ENCODE measurements around the gene PDE6A. TPM values are rescaled to one million over a fixed set of nuclear protein-coding genes. Genes with fewer than 3 reads are reported as not detected.
"Not testable (repeated sequence)": the region's sequence is repeated elsewhere in the genome, so short reads cannot be mapped to it uniquely, and the experiment has no call there.

Gene PDE6A
- total RNA-seq, 2 experiments from 2014 or later, result not detected

- no peaks in the 10 kb centered on the region for H3K9me3 Mint-ChIP-seq
- peaks cover 5% of the 10 kb centered on the region for H3K27me3 Mint-ChIP-seq
- ChIA-PET POLR2A (no interaction called here), CTCF (no interaction called here)
- no peak overlapping the region for H3K27ac Mint-ChIP-seq
- no peaks in the 10 kb centered on the region for H3K36me3 Mint-ChIP-seq (ENCODE audit: low read depth)
- DNase-seq, result no peak
- H3K4me3 Mint-ChIP-seq, result no peak overlapping the region
- peaks cover 1% of the 10 kb centered on the region for H3K4me1 Mint-ChIP-seq
These were observed 50.4 kb downstream of the PDE6A start for GRCh38 chr5:149894237-149894636.

GRCh38 chr5:149893403-149893931 lies 51.1 kb downstream of the PDE6A start:
- ChIA-PET POLR2A (no interaction called here), CTCF (no interaction called here)
- H3K9me3 Mint-ChIP-seq, result no peaks in the 10 kb centered on the region
- H3K27me3 Mint-ChIP-seq, result peaks cover 3% of the 10 kb centered on the region
- no peak overlapping the region for H3K27ac Mint-ChIP-seq
- DNase-seq, result no peak
- peaks cover 1% of the 10 kb centered on the region for H3K4me1 Mint-ChIP-seq
- no peaks in the 10 kb centered on the region for H3K36me3 Mint-ChIP-seq (ENCODE audit: low read depth)
- no peak overlapping the region for H3K4me3 Mint-ChIP-seq

- DNase-seq, result no peak
- H3K27me3 Mint-ChIP-seq, result peaks cover 1% of the 10 kb centered on the region
- no peaks in the 10 kb centered on the region for H3K36me3 Mint-ChIP-seq (ENCODE audit: low read depth)
- no peak overlapping the region for H3K27ac Mint-ChIP-seq
- H3K4me1 Mint-ChIP-seq, result peaks cover 1% of the 10 kb centered on the region
- H3K4me3 Mint-ChIP-seq, result no peak overlapping the region
- ChIA-PET POLR2A (no interaction called here), CTCF (no interaction called here)
- H3K9me3 Mint-ChIP-seq, result no peaks in the 10 kb centered on the region
These were observed 52.0 kb downstream of the PDE6A start for GRCh38 chr5:149892594-149892993.

GRCh38 chr5:149888280-149888679 lies 56.3 kb downstream of the PDE6A start:
- no peak overlapping the region for H3K27ac Mint-ChIP-seq
- H3K4me1 Mint-ChIP-seq, result no peaks in the 10 kb centered on the region
- POLR2A ChIA-PET, result no interaction called here
- H3K4me3 Mint-ChIP-seq, result no peak overlapping the region
- no peaks in the 10 kb centered on the region for H3K27me3 Mint-ChIP-seq
- DNase-seq, result no peak
- CTCF ChIA-PET, result no interaction called here
- no peaks in the 10 kb centered on the region for H3K36me3 Mint-ChIP-seq (ENCODE audit: low read depth)
- no peaks in the 10 kb centered on the region for H3K9me3 Mint-ChIP-seq

- Mint-ChIP-seq H3K4me1 (no peaks in the 10 kb centered on the region), H3K27me3 (no peaks in the 10 kb centered on the region), H3K27ac (no peak overlapping the region), H3K36me3 (ENCODE audit: low read depth) (no peaks in the 10 kb centered on the region), H3K9me3 (no peaks in the 10 kb centered on the region), H3K4me3 (no peak overlapping the region)
- ChIA-PET CTCF (no interaction called here), POLR2A (no interaction called here)
- no peak for DNase-seq
These were observed 56.9 kb downstream of the PDE6A start for GRCh38 chr5:149887622-149888183.

- Mint-ChIP-seq H3K27me3 (no peaks in the 10 kb centered on the region), H3K9me3 (no peaks in the 10 kb centered on the region), H3K27ac (no peak overlapping the region), H3K4me1 (no peaks in the 10 kb centered on the region), H3K36me3 (ENCODE audit: low read depth) (no peaks in the 10 kb centered on the region), H3K4me3 (no peak overlapping the region)
- ChIA-PET CTCF (no interaction called here), POLR2A (no interaction called here)
- DNase-seq, result no peak
These were observed 57.7 kb downstream of the PDE6A start for GRCh38 chr5:149886692-149887470.

GRCh38 chr5:149886060-149886459 lies 58.5 kb downstream of the PDE6A start:
- H3K4me1 Mint-ChIP-seq, result no peaks in the 10 kb centered on the region
- no peak overlapping the region for H3K4me3 Mint-ChIP-seq
- no peak for DNase-seq
- H3K9me3 Mint-ChIP-seq, result no peaks in the 10 kb centered on the region
- CTCF ChIA-PET, result interaction anchor here (1.0 kb wide), 1 partner anchor 11 kb away, joined by 3 read pairs; no protein-coding TSS in a partner anchor
- POLR2A ChIA-PET, result no interaction called here
- H3K36me3 Mint-ChIP-seq (ENCODE audit: low read depth), result no peaks in the 10 kb centered on the region
- no peaks in the 10 kb centered on the region for H3K27me3 Mint-ChIP-seq
- H3K27ac Mint-ChIP-seq, result no peak overlapping the region

GRCh38 chr5:149885513-149885912 lies 59.1 kb downstream of the PDE6A start:
- H3K27ac Mint-ChIP-seq, result no peak overlapping the region
- no peaks in the 10 kb centered on the region for H3K27me3 Mint-ChIP-seq
- no peak for DNase-seq
- no peak overlapping the region for H3K4me3 Mint-ChIP-seq
- no peaks in the 10 kb centered on the region for H3K9me3 Mint-ChIP-seq
- no peaks in the 10 kb centered on the region for H3K4me1 Mint-ChIP-seq
- no peaks in the 10 kb centered on the region for H3K36me3 Mint-ChIP-seq (ENCODE audit: low read depth)
- ChIA-PET POLR2A (no interaction called here), CTCF (interaction anchor here (1.0 kb wide), 1 partner anchor 11 kb away, joined by 3 read pairs; no protein-coding TSS in a partner anchor)

GRCh38 chr5:149883550-149883949 lies 61.0 kb downstream of the PDE6A start:
- Mint-ChIP-seq H3K4me3 (no peak overlapping the region), H3K9me3 (no peaks in the 10 kb centered on the region), H3K4me1 (no peaks in the 10 kb centered on the region), H3K27me3 (no peaks in the 10 kb centered on the region), H3K27ac (no peak overlapping the region), H3K36me3 (ENCODE audit: low read depth) (no peaks in the 10 kb centered on the region)
- DNase-seq, result no peak
- POLR2A ChIA-PET, result no interaction called here
- CTCF ChIA-PET, result interaction anchor here (1.0 kb wide), 1 partner anchor 25 kb away, joined by 3 read pairs; no protein-coding TSS in a partner anchor

- H3K4me3 Mint-ChIP-seq; H3K4me1 Mint-ChIP-seq; H3K27ac Mint-ChIP-seq; H3K27me3 Mint-ChIP-seq; H3K36me3 Mint-ChIP-seq (ENCODE audit: low read depth); H3K9me3 Mint-ChIP-seq; CTCF ChIA-PET; DNase-seq; POLR2A ChIA-PET: not testable (repeated sequence)
These were observed 62.0 kb downstream of the PDE6A start for GRCh38 chr5:149882633-149883032.

GRCh38 chr5:149881874-149882273 lies 62.7 kb downstream of the PDE6A start:
- no peaks in the 10 kb centered on the region for H3K4me1 Mint-ChIP-seq
- H3K4me3 Mint-ChIP-seq, result no peak overlapping the region
- ChIA-PET CTCF (no interaction called here), POLR2A (no interaction called here)
- no peaks in the 10 kb centered on the region for H3K9me3 Mint-ChIP-seq
- H3K27ac Mint-ChIP-seq, result no peak overlapping the region
- no peak for DNase-seq
- no peaks in the 10 kb centered on the region for H3K27me3 Mint-ChIP-seq
- H3K36me3 Mint-ChIP-seq (ENCODE audit: low read depth), result no peaks in the 10 kb centered on the region

GRCh38 chr5:149881069-149881622 lies 63.4 kb downstream of the PDE6A start:
- Mint-ChIP-seq H3K9me3 (no peaks in the 10 kb centered on the region), H3K27me3 (no peaks in the 10 kb centered on the region), H3K27ac (no peak overlapping the region), H3K36me3 (ENCODE audit: low read depth) (no peaks in the 10 kb centered on the region), H3K4me1 (no peaks in the 10 kb centered on the region), H3K4me3 (no peak overlapping the region)
- POLR2A ChIA-PET, result no interaction called here
- CTCF ChIA-PET, result no interaction called here
- no peak for DNase-seq

- H3K9me3 Mint-ChIP-seq; H3K4me1 Mint-ChIP-seq; CTCF ChIA-PET; DNase-seq; H3K27me3 Mint-ChIP-seq; POLR2A ChIA-PET; H3K27ac Mint-ChIP-seq; H3K4me3 Mint-ChIP-seq; H3K36me3 Mint-ChIP-seq (ENCODE audit: low read depth): not testable (repeated sequence)
These were observed 65.0 kb downstream of the PDE6A start for GRCh38 chr5:149879593-149879992.
